ENCODE data around the gene KCNC1. TPM values are rescaled to one million over a fixed set of nuclear protein-coding genes. Genes with fewer than 3 reads are reported as not detected.

The KCNC1 gene
- polyA plus RNA-seq, 1 of the 3 experiments (the other 2 are of a cell fraction) = 0.18 TPM

DNA sequence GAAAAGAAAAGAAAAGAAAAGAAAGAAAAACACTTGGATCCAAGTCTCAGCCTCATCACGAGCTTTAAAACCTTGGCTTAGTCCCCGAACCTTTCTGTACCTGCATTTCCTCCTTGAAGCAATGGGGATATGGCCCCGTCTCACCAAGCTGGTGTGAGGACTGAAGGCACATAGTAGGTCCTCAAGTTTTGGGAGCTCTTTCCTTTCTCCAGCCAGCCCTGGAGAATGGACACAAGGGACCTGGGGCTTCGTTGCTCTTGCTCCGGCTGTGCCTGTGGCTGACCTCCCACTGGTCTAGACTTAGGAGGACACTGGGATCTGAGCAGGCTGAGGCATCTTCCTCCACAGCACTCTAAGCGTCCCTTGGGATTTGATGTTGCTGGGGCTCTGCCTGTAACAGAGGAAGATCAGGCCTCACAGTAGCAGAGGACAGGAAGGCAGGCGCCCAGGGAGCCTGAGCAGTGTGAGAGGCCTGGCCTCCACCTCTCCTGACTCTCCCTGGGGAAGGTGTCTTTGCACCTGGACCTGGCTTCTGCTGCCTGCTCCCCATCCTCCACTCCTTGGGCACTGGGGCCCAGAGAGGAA lies 32.8 kb downstream of the KCNC1 start (continued):
- TF ChIP-seq, protein P1, sequence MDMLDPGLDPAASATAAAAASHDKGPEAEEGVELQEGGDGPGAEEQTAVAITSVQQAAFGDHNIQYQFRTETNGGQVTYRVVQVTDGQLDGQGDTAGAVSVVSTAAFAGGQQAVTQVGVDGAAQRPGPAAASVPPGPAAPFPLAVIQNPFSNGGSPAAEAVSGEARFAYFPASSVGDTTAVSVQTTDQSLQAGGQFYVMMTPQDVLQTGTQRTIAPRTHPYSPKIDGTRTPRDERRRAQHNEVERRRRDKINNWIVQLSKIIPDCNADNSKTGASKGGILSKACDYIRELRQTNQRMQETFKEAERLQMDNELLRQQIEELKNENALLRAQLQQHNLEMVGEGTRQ (IDR thresholded peaks at IDR 0.05; ENCODE audit: borderline replicate concordance, low read depth, low read length) = no peak
- no peak for TF ChIP-seq GABPA (IDR thresholded peaks at IDR 0.05; ENCODE audit: low read depth)

DNA sequence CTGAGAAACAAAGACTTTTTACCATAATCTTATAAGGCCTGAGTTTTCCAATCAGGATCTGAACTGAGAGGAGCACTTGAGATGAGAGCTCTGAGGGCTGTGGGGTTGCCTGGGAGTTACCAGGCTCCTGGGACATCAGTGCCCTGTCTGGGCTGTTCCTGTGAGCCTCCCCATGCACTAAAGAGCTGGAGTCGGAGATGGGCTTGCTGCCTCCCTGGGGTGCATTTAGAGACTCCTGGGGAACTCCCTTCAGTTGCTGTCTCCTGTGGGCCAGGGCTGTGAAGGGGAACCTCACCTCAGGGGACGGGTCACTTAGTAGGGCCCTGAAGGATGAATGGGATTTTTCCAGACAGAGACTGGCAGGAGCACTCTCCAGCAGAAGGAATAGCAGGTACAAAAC lies 33.3 kb downstream of the KCNC1 start:
- no peak overlapping the region for H3K4me2 ChIP-seq
- no peaks in the 10 kb centered on the region for H3K9me2 ChIP-seq
- no peaks in the 10 kb centered on the region for H3K27me3 ChIP-seq (ENCODE audit: insufficient read depth)
- TF ChIP-seq JUND (IDR thresholded peaks at IDR 0.05) = no peak
- WGBS (ENCODE audit: low lambda C conversion rate) = 38% methylated on average over 1 of the region's 2 CpGs
- no peaks in the 10 kb centered on the region for H4K20me1 ChIP-seq (ENCODE audit: insufficient read depth)
- H3K4me3 ChIP-seq (ENCODE audit: low read depth in 2 of 2, low read length in 1 of 2) = no peak overlapping the region
- no peaks in the 10 kb centered on the region for H3F3A ChIP-seq (replicated peaks; ENCODE audit: insufficient read depth)
- no peaks in the 10 kb centered on the region for H3K9me3 ChIP-seq
- no peak for DNase-seq
- H3K4me1 ChIP-seq (ENCODE audit: control insufficient read depth in 1 of 2, insufficient read depth in 2 of 2, low read depth in 1 of 2, low read length in 1 of 2) = peaks cover 0 to 24% of the 10 kb centered on the region in 2 experiments; a peak in 2 of 4 replicates
- no peak overlapping the region for H2AFZ ChIP-seq (ENCODE audit: low read depth)
- no peaks in the 10 kb centered on the region for H3K36me3 ChIP-seq (replicated peaks in 1 of 2; ENCODE audit: control insufficient read depth in 1 of 2, insufficient read depth in 2 of 2, low read length in 1 of 2)
- POLR2A ChIA-PET = no interaction called here
- H3K79me2 ChIP-seq (ENCODE audit: insufficient read depth) = no peaks in the 10 kb centered on the region
- no peak overlapping the region for H3K9ac ChIP-seq
- CTCF ChIA-PET = interaction anchor here (1.1 to 3.1 kb wide), 3 partner anchors 37 to 139 kb away, joined by 3 to 11 read pairs (median 9); no protein-coding TSS in a partner anchor
- H3K27ac ChIP-seq (ENCODE audit: low read depth in 2 of 2, low read length in 1 of 2) = no peak overlapping the region

DNA sequence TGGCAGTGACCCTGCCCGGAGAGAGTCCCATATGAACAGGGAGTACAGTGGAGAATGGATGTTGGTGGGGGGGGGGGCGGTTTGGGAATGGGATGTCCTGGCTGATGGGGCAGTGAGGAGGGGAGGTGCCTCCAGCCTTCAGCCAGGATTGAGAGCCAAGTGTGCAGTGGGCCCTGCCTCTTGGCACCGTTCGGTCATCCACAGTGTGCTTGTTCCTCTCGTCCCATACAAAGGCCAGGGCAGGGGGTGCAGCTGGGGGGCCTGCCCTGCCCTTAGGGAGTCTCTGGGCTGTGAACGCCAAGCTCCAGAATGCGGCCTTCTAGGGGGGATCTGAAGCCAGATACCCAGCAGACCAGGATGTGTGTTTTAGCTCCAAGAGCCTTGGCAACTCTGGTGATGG lies 34.0 kb downstream of the KCNC1 start:
- 73% methylated on average over 1 of the region's 7 CpGs for WGBS (ENCODE audit: low lambda C conversion rate)
- Histone ChIP-seq H3K4me1 (ENCODE audit: control insufficient read depth in 1 of 2, insufficient read depth in 2 of 2, low read depth in 1 of 2, low read length in 1 of 2) (peaks cover 0 to 24% of the 10 kb centered on the region in 2 experiments; a peak in 2 of 4 replicates), H3K27me3 (ENCODE audit: insufficient read depth) (no peaks in the 10 kb centered on the region), H3K9me3 (no peaks in the 10 kb centered on the region), H3K9me2 (no peaks in the 10 kb centered on the region), H2AFZ (ENCODE audit: low read depth) (no peak overlapping the region), H3K4me2 (no peak overlapping the region), H3F3A (replicated peaks; ENCODE audit: insufficient read depth) (no peaks in the 10 kb centered on the region), H3K4me3 (ENCODE audit: low read depth in 2 of 2, low read length in 1 of 2) (no peak overlapping the region), H3K27ac (ENCODE audit: low read depth in 2 of 2, low read length in 1 of 2) (no peak overlapping the region), H3K79me2 (ENCODE audit: insufficient read depth) (no peaks in the 10 kb centered on the region), H3K36me3 (replicated peaks in 1 of 2; ENCODE audit: control insufficient read depth in 1 of 2, insufficient read depth in 2 of 2, low read length in 1 of 2) (no peaks in the 10 kb centered on the region), H3K9ac (no peak overlapping the region), H4K20me1 (ENCODE audit: insufficient read depth) (no peaks in the 10 kb centered on the region)
- ChIA-PET CTCF (interaction anchor here (0.9 to 3.1 kb wide), 4 partner anchors 37 to 138 kb away, joined by 3 to 11 read pairs (median 6); no protein-coding TSS in a partner anchor), POLR2A (no interaction called here)
- DNase-seq = no peak
- TF ChIP-seq, protein P2, sequence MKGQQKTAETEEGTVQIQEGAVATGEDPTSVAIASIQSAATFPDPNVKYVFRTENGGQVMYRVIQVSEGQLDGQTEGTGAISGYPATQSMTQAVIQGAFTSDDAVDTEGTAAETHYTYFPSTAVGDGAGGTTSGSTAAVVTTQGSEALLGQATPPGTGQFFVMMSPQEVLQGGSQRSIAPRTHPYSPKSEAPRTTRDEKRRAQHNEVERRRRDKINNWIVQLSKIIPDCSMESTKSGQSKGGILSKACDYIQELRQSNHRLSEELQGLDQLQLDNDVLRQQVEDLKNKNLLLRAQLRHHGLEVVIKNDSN (IDR thresholded peaks at IDR 0.05; ENCODE audit: borderline replicate concordance, low read depth) = no peak
- no peak for TF ChIP-seq POLR2AphosphoS5 (IDR thresholded peaks at IDR 0.05; ENCODE audit: low read depth, low read length)
- no peak for TF ChIP-seq RCOR1 (IDR thresholded peaks at IDR 0.05; ENCODE audit: low read length)
- TF ChIP-seq TCF12 (IDR thresholded peaks at IDR 0.05) = no peak
- TF ChIP-seq, protein P1 (IDR thresholded peaks at IDR 0.05; ENCODE audit: borderline replicate concordance, low read depth, low read length) = no peak
- TF ChIP-seq FOXM1 (IDR thresholded peaks at IDR 0.05; ENCODE audit: low read depth) = no peak
- TF ChIP-seq MXI1 (IDR thresholded peaks at IDR 0.05; ENCODE audit: low read depth, low read length) = no peak
- no peak for TF ChIP-seq EP300 (IDR thresholded peaks at IDR 0.05; ENCODE audit: borderline replicate concordance in 1 of 2, low read depth in 1 of 2, low read length in 1 of 2)
- no peak for TF ChIP-seq SMC3 (IDR thresholded peaks at IDR 0.05; ENCODE audit: low read depth, low read length)
- TF ChIP-seq RAD21 (IDR thresholded peaks at IDR 0.05; ENCODE audit: low read length) = no peak
- TF ChIP-seq TEAD4 (IDR thresholded peaks at IDR 0.05; ENCODE audit: borderline replicate concordance, insufficient read depth) = no peak
- TF ChIP-seq NRF1 (IDR thresholded peaks at IDR 0.05; ENCODE audit: low read depth, low read length) = no peak

Data from SK-N-SH (cell line).